Measurements from ENCODE around the gene DOCK11. TPM values are rescaled to one million over a fixed set of nuclear protein-coding genes. Genes with fewer than 3 reads are reported as not detected.

The DOCK11 gene
- total RNA-seq, 1 experiment from 2014 or later: 2.7 TPM

- H3K4me1 Mint-ChIP-seq (ENCODE audit: low read depth, unreplicated experiment): peaks cover 5% of the 10 kb centered on the region
- DNase-seq: no peak
- Histone ChIP-seq H3K36me3 (ENCODE audit: control insufficient read depth, insufficient read depth, low read length) (no peaks in the 10 kb centered on the region), H3K4me3 (ENCODE audit: low read depth, low read length) (no peak overlapping the region), H3K27me3 (replicated peaks; ENCODE audit: control insufficient read depth, insufficient read depth, low read length) (no peaks in the 10 kb centered on the region), H3K9me3 (no peaks in the 10 kb centered on the region), H3K4me1 (no peaks in the 10 kb centered on the region)
- no peak overlapping the region for H3K27ac Mint-ChIP-seq (ENCODE audit: unreplicated experiment)
- no TSS peak for BruUV-seq (replicated peaks)
- no peak for TF ChIP-seq CTCF (IDR thresholded peaks at IDR 0.05; ENCODE audit: insufficient read depth in 1 of 2, low read depth in 1 of 2, low read length in 1 of 2, severe bottlenecking in 1 of 2, unreplicated experiment in 1 of 2)
- ChIA-PET POLR2A (no interaction called here), CTCF (no interaction called here)
- no peaks in the 10 kb centered on the region for H3K27me3 Mint-ChIP-seq (ENCODE audit: insufficient read depth, unreplicated experiment)
- intact Hi-C loops (cut with micrococcal nuclease; ENCODE audit: unreplicated experiment): no loop called here
- H3K36me3 Mint-ChIP-seq (ENCODE audit: insufficient read depth, unreplicated experiment): peaks cover 6% of the 10 kb centered on the region
- H3K9me3 Mint-ChIP-seq (ENCODE audit: unreplicated experiment): no peaks in the 10 kb centered on the region
- H3K4me3 Mint-ChIP-seq (ENCODE audit: unreplicated experiment): no peak overlapping the region
Measured at GRCh38 chrX:118564498-118564897, 68.9 kb downstream of the DOCK11 start.

- H3K27me3 ChIP-seq (replicated peaks; ENCODE audit: control insufficient read depth, insufficient read depth, low read length): no peaks in the 10 kb centered on the region
- H3K27me3 Mint-ChIP-seq (ENCODE audit: insufficient read depth, unreplicated experiment): no peaks in the 10 kb centered on the region
- intact Hi-C loops (cut with micrococcal nuclease; ENCODE audit: unreplicated experiment): no loop called here
- BruUV-seq (replicated peaks): no TSS peak
- H3K9me3 Mint-ChIP-seq (ENCODE audit: unreplicated experiment): no peaks in the 10 kb centered on the region
- no peak overlapping the region for H3K27ac Mint-ChIP-seq (ENCODE audit: unreplicated experiment)
- H3K36me3 ChIP-seq (ENCODE audit: control insufficient read depth, insufficient read depth, low read length): no peaks in the 10 kb centered on the region
- H3K4me3 ChIP-seq (ENCODE audit: low read depth, low read length): no peak overlapping the region
- CTCF ChIA-PET: no interaction called here
- POLR2A ChIA-PET: no interaction called here
- peaks cover 6% of the 10 kb centered on the region for H3K36me3 Mint-ChIP-seq (ENCODE audit: insufficient read depth, unreplicated experiment)
- no peaks in the 10 kb centered on the region for H3K9me3 ChIP-seq
- no peaks in the 10 kb centered on the region for H3K4me1 ChIP-seq
- peaks cover 12% of the 10 kb centered on the region for H3K4me1 Mint-ChIP-seq (ENCODE audit: low read depth, unreplicated experiment)
- H3K4me3 Mint-ChIP-seq (ENCODE audit: unreplicated experiment): no peak overlapping the region
- no peak for DNase-seq
- TF ChIP-seq CTCF (IDR thresholded peaks at IDR 0.05; ENCODE audit: insufficient read depth in 1 of 2, low read depth in 1 of 2, low read length in 1 of 2, severe bottlenecking in 1 of 2, unreplicated experiment in 1 of 2): no peak
Measured at GRCh38 chrX:118565853-118566252, 70.2 kb downstream of the DOCK11 start.

GRCh38 chrX:118566359-118566758, 70.7 kb downstream of the DOCK11 start:
- DNase-seq: no peak
- TF ChIP-seq CTCF (IDR thresholded peaks at IDR 0.05; ENCODE audit: insufficient read depth in 1 of 2, low read depth in 1 of 2, low read length in 1 of 2, severe bottlenecking in 1 of 2, unreplicated experiment in 1 of 2): no peak
- Mint-ChIP-seq H3K36me3 (ENCODE audit: insufficient read depth, unreplicated experiment) (peaks cover 6% of the 10 kb centered on the region), H3K4me3 (ENCODE audit: unreplicated experiment) (no peak overlapping the region), H3K27me3 (ENCODE audit: insufficient read depth, unreplicated experiment) (no peaks in the 10 kb centered on the region), H3K4me1 (ENCODE audit: low read depth, unreplicated experiment) (peaks cover 12% of the 10 kb centered on the region), H3K27ac (ENCODE audit: unreplicated experiment) (no peak overlapping the region), H3K9me3 (ENCODE audit: unreplicated experiment) (no peaks in the 10 kb centered on the region)
- ChIA-PET CTCF (no interaction called here), POLR2A (no interaction called here)
- Histone ChIP-seq H3K9me3 (no peaks in the 10 kb centered on the region), H3K27me3 (replicated peaks; ENCODE audit: control insufficient read depth, insufficient read depth, low read length) (no peaks in the 10 kb centered on the region), H3K4me3 (ENCODE audit: low read depth, low read length) (no peak overlapping the region), H3K36me3 (ENCODE audit: control insufficient read depth, insufficient read depth, low read length) (no peaks in the 10 kb centered on the region), H3K4me1 (no peaks in the 10 kb centered on the region)
- intact Hi-C loops (cut with micrococcal nuclease; ENCODE audit: unreplicated experiment): no loop called here
- BruUV-seq (replicated peaks): no TSS peak
